ES-I3 (cell line): ENCODE results near the gene FRS2.
"Not testable (repeated sequence)": the region's sequence is repeated elsewhere in the genome, so short reads cannot be mapped to it uniquely, and the experiment has no call there.

ENCODE experiments used
- H3K36me3 ChIP-seq: 2 replicates; pipeline ENCODE4 v1.6.1; 2013; ENCODE audit warnings: mild to moderate bottlenecking, low read length, control low read depth, moderate library complexity; ENCODE audit not compliant: insufficient read depth
- H3K4me1 ChIP-seq: 2 replicates; pipeline ENCODE4 v1.6.1; 2013; ENCODE audit warnings: mild to moderate bottlenecking, control low read depth, low read length; ENCODE audit not compliant: insufficient read depth
- H3K9ac ChIP-seq: 2 replicates; pipeline ENCODE4 v1.6.1; 2013; ENCODE audit warnings: low read depth, mild to moderate bottlenecking, low read length, moderate library complexity
- H3K9me3 ChIP-seq: 2 replicates; pipeline ENCODE4 v1.6.1; 2013; ENCODE audit warnings: mild to moderate bottlenecking, low read length, moderate library complexity; ENCODE audit not compliant: control insufficient read depth, insufficient read depth

Gene FRS2

DNA sequence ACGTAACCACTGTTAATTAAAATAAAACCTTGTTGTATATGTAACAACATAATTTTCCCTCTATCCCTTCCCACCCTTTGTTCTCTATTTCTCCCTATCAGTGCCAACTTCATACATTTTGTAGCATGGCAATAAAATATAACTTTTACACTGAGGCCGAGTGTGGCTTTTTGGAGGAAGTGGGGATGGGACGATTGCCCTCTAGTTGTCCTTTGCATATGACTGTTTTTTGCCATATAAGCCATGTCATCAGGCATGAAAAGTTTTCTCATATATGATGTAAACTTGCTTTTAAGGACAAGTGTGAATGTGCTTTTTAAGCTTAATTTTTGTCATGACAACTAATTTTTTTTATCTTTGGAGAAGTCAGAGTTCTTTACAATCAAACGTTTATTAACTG is 108.8 kb downstream of the FRS2 start:
- Histone ChIP-seq H3K36me3 (peaks cover 5% of the 10 kb centered on the region; the same call in 1 of the 2 replicates), H3K9me3 (no peaks in the 10 kb centered on the region), H3K4me1 (no peaks in the 10 kb centered on the region), H3K9ac (no peak overlapping the region)

DNA sequence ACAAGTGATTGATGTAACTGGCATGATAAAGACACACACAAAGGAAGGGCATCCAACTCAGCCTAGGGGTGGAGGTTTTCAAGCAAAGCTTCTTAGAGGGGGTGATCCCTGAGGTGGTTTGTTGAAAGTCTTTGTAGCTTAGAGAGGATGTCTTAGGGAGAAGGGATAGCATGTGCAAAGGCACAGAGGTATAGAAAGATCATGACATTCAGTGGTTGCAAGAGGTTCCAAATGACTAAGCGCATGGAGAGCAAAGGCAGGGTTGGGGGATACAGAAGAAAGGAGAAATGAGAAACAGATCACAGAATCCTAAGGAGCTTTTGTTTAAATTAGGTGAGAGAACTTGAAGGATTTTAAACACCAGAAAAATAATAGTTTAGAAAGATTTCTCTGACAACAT is 109.9 kb downstream of the FRS2 start:
- Histone ChIP-seq H3K4me1 (no peaks in the 10 kb centered on the region), H3K9me3 (no peaks in the 10 kb centered on the region), H3K36me3 (no peaks in the 10 kb centered on the region), H3K9ac (no peak overlapping the region)

DNA sequence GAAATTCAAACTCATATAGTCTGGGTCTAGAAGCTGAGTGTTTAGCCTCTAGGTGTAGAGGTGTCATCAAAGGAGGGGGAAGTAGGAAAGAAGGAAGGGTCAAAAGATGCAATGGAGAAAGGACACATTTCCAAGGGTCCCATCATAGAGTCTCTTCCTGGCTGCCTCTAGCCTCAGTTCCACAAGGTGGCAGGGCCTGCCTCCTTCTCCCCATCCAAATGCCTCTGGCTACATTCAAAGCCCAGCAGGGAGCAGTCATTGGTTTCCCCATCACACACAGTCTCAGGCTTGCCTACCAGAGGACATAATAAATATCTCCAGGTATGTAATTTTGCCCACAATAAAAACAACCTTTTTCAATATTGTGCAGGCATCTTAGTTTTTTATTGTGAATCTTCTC is 113.0 kb downstream of the FRS2 start:
- no peak overlapping the region for H3K9ac ChIP-seq
- H3K9me3 ChIP-seq, result no peaks in the 10 kb centered on the region
- no peaks in the 10 kb centered on the region for H3K4me1 ChIP-seq
- H3K36me3 ChIP-seq, result peaks cover 10% of the 10 kb centered on the region

DNA sequence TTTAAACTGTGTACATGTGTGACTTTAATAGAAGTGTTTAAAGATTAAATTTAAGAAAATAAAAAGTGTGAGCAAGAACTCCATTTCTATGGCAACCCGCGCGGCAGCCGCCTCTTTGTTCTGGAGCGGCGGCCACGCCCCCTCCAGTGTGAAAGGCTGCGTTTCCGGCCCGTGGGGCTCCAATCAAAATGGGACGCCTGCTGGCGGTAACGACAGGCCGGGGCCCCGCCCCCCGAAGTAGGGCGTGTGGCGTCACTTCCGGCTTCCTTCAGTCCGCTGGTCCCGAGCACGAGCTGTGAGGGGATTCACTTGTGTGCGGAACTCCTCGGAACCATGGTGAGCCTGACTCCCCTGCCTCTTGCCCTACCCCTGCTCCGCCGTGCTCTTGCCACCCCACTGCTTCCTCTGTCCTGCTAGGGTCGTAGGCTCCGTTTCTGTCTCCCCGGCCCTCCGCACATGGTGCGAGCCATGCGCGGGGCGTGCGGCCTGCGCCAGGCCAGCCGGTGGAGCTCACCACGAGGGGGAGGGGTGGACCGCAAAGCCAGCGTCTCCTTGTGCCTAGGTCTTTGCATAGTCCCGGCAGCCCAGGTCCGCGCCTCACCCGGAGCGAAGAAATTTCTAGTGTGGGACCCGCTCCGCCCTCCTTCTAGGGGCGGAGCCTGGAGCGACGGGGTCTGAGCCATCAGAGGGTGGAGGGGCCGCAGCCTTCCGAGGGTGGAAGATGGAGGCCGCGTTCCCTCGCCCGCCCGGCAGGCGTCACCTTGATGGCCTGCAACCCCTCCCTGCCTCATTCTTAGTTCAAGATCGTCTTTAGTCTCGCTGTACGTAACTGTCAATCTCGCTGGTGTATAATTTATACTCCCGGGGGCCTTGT is 115.2 kb downstream of the FRS2 start, which contains the start of gene CCT2:
CCT2 (plus strand) TSS at position 271 of the 874 bp plus-strand sequence; CDS start at position 334, 63 bp downstream.
- peaks cover 30% of the 10 kb centered on the region for H3K36me3 ChIP-seq
- H3K9me3 ChIP-seq, result no peaks in the 10 kb centered on the region
- no peaks in the 10 kb centered on the region for H3K4me1 ChIP-seq
- H3K9ac ChIP-seq, result peak within 1 kb of the TSS; percentile 98

DNA sequence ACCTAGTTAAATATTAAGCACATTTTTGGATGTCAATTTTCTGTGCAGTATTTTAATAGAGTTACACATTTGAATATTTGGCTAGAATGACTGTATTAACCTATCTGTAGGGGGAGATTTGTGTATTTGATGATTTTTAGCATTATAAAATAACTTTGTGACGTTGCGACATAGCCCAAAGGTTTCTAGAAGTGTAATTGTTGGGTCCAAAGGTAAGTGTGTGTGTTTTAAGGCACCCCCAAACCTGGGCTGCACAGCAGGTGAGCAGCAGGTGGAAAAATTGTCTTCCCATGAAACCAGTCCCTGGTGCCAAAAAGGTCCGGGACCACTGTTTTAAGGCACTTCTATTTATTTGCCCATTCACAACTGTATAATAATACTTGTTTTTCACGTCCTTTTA is 118.3 kb downstream of the FRS2 start:
- no peaks in the 10 kb centered on the region for H3K4me1 ChIP-seq

DNA sequence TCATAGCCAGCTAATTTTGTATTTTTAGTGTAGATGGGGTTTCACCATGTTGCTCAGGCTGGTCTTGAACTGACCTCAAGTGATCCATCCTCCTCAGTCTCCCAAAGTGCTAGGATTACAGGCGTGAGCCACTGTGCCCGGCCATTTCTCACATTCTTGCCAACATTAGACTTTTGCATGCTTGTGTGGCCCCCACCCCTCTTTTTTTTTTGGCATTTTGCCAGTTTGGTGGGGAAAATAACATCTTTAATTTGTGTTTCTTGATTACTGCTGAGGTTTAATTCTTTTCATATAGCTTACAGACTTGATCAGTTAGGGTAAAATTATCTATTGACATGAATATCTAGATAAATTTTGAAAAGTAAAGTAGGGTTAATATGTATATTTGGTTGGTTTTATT is 118.9 kb downstream of the FRS2 start:
- H3K9ac ChIP-seq, result no peak overlapping the region
- peaks cover 47% of the 10 kb centered on the region for H3K36me3 ChIP-seq

More for the DNA sequence above, 118.3 kb downstream of the FRS2 start:
- Histone ChIP-seq H3K9me3 (no peaks in the 10 kb centered on the region), H3K36me3 (peaks cover 47% of the 10 kb centered on the region), H3K9ac (no peak overlapping the region)

DNA sequence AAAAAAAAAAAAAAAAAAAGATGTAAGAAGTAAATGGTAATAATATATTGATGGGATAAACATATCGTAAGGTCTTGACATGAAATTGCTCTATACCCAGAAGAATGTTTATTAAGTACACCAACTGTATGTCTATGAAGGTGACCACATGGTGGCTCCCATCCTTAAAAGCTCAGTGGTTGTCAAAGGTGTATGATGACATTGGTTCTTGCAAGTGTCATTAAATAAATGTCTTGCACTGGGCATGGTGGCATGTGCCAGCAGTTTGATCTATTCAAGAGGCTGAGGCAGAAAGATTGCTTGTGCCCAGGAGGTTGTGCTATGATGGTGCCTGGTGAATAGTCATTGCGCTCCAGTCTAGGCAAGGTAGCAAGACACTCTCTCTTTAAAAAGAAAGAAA is 125.5 kb downstream of the FRS2 start:
- Histone ChIP-seq H3K4me1 (no peaks in the 10 kb centered on the region), H3K9me3 (no peaks in the 10 kb centered on the region), H3K36me3 (peaks cover 31% of the 10 kb centered on the region), H3K9ac (no peak overlapping the region)

More for the DNA sequence above, 118.9 kb downstream of the FRS2 start:
- no peaks in the 10 kb centered on the region for H3K4me1 ChIP-seq
- no peaks in the 10 kb centered on the region for H3K9me3 ChIP-seq

DNA sequence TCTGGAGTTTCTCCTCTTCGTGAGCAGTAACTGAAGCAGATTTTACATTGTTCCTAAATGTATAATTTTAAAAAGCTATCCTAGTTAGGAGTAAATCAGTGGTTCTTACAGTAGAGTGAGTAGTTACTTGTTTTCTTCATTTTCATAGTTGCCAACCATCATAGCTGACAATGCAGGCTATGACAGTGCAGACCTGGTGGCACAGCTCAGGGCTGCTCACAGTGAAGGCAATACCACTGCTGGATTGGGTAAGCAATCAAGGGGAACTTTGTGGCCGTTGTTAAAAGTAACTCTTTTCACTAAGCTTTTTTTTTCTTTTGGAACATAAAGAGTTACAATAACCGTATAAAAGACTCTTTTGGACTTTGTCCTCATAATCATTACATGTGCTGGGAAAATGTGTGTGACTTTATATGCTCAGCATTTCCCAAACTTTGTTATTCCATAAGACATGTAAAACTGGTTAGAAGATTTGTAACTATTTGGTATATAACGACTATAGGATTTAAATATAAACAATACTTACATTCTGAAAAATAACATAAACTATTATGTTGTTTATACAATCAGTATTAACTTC is 128.1 kb downstream of the FRS2 start:
- Histone ChIP-seq H3K9me3 (no peaks in the 10 kb centered on the region), H3K36me3 (peaks cover 23% of the 10 kb centered on the region), H3K4me1 (no peaks in the 10 kb centered on the region), H3K9ac (no peak overlapping the region)

DNA sequence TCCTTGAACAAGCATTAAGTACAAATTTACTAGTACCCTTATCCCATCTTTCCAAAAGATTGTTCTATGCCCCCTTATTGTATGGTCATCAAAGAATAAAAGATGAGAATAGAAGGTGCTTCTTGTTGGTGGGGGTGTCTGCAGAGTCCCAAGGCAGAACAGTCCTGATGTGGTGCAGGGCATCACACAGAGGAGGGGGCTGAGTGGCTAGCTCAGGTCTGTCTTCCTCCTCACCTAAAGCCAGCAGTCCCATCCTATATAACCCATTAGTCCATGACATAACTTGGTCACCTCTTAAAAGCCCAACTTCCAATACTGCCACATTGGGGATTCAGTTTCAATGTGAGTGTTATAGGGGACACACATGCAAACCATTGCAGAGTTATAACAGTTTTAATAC is 130.6 kb downstream of the FRS2 start:
- no peaks in the 10 kb centered on the region for H3K9me3 ChIP-seq
- no peak overlapping the region for H3K9ac ChIP-seq
- H3K36me3 ChIP-seq, result peaks cover 23% of the 10 kb centered on the region
- H3K4me1 ChIP-seq, result no peaks in the 10 kb centered on the region

DNA sequence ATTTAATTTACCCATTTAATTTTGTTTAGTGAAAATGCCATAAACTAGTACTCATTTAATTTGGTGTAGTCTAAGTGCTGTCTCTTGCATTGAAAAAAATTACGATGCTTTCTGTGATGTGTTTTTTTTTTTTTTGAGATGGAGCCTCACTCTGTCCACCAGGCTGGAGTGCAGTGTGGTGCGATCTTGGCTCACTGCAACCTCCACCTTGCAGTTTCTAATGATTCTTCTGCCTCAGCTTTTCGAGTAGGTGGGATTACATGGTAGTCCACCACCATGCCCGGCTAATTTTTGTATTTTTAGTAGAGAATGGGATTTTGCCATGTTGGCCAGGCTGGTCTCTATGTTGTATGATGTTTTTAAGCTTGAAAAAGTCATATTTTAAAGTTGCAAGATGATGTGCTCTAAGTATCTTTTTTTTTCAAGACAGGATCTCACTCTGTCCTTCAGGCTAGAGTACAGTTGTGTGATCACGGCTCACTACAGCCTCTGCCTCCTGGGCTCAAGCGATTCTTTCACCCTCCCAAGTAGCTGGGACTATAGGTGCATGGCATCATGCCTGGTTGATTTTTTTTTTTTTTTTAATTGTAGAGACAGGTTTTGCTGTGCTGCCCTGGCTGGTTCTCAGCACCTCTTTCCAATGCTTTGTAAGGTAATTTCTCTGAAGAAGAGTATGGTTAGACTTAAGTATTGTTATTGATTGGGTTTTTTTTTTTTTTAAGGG is 131.9 kb downstream of the FRS2 start:
- Histone ChIP-seq H3K4me1 (no peaks in the 10 kb centered on the region), H3K9ac (no peak overlapping the region), H3K9me3 (no peaks in the 10 kb centered on the region), H3K36me3 (peaks cover 20% of the 10 kb centered on the region)

DNA sequence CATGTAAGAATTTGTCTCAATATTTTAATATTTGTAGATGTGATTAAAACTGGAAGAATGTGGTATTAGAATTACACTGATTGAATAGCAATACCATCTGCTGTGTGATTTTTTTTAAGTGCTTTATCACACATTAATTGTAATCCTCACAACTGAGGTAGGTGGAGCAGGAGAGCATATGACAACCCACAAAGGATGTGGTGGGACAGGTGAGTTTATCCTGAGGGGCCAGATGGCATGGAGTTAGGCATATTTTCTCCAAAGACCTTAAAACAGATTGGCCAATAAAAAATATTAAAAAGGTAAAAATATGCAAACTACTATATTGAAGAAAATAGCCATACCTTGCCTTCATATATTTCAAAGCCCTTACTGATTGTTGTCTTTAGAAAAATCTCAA is 132.8 kb downstream of the FRS2 start:
- Histone ChIP-seq H3K4me1 (no peaks in the 10 kb centered on the region), H3K36me3 (peaks cover 18% of the 10 kb centered on the region), H3K9ac (no peak overlapping the region), H3K9me3 (no peaks in the 10 kb centered on the region)

DNA sequence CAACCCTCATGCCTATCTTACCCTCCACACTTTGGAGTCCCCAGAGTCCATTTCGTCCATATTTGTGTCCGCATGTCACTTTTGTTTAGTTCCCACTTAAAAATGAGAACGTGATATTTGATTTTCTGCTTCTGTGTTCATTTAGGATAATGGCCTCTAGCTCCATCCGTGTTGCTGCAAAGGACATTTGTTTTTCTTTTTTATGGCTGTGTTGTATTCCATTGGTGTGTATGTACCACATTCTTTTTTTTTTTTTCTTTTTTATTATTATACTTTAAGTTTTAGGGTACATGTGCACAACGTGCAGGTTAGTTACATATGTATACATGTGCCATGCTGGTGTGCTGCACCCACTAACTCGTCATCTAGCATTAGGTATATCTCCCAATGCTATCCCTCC is 133.4 kb downstream of the FRS2 start:
- H3K4me1 ChIP-seq, H3K9ac ChIP-seq, H3K9me3 ChIP-seq: not testable (repeated sequence)
- peaks cover 18% of the 10 kb centered on the region; the same call in 1 of the 2 replicates for H3K36me3 ChIP-seq

DNA sequence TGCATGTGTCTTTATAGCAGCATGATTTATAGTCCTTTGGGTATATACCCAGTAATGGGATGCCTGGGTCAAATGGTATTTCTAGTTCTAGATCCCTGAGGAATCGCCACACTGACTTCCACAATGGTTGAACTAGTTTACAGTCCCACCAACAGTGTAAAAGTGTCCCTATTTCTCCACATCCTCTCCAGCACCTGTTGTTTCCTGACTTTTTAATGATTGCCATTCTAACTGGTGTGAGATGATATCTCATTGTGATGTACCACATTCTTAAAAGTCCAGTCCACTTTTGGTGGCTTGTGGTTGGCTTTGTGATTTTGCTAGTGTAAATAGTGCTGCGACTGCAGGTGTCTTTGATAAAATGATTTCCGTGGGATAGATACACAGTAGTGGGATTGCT is 134.1 kb downstream of the FRS2 start:
- peaks cover 12% of the 10 kb centered on the region; the same call in 1 of the 2 replicates for H3K36me3 ChIP-seq

DNA sequence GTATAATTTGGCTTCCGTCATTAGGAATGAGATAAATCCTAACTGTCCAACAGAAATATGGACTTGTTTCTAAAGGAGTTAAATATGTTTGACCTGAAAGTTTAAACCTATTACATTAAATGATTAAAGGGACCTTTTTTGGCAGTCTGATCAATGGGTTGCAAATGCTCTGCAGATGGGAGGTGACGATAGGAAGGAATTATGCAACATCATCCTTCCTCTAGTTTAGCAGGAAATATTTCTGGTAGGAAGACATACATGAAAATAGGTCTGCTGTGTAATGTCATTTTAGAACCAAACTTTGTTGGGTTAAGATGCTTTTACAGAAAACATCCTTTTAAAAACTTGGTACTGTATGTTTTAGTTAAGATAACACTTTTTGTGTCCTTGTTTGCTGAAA is 137.9 kb downstream of the FRS2 start:
- Histone ChIP-seq H3K9ac (no peak overlapping the region), H3K36me3 (no peaks in the 10 kb centered on the region; the same call in 1 of the 2 replicates), H3K9me3 (no peaks in the 10 kb centered on the region), H3K4me1 (no peaks in the 10 kb centered on the region)

More for the DNA sequence above, 134.1 kb downstream of the FRS2 start:
- not testable (repeated sequence) for H3K4me1 ChIP-seq, H3K9me3 ChIP-seq, H3K9ac ChIP-seq
